ENCODE measurements around the gene RAC2.

- no peak for TF ChIP-seq CTCF (IDR thresholded peaks at IDR 0.05; ENCODE audit: poor library complexity)
- TF ChIP-seq EZH2 (IDR thresholded peaks at IDR 0.05; ENCODE audit: borderline replicate concordance) = no peak
- no peak for TF ChIP-seq EZH2phosphoT487 (IDR thresholded peaks at IDR 0.05; ENCODE audit: low read depth, severe bottlenecking, unreplicated experiment)
Observed at GRCh38 chr22:37242395-37242918, 1.6 kb downstream of the RAC2 start.
